OCI-LY3 (cell line): ENCODE data around the gene CLEC2A.

Experiments used
- CTCF ChIP-seq: fragments of 200-600, 300-600 bp; sonication (generic); IDR thresholded peaks from 2 replicates; pipeline ENCODE4 v1.5.1; 2014; ENCODE audit warnings: antibody characterized with exemption, low read length, low read depth
- EZH2phosphoT487 ChIP-seq: fragments of 200-600 bp; shearing (Covaris generic); IDR thresholded peaks from 2 replicates; pipeline ENCODE4 v1.6.1; 2018; ENCODE audit warnings: antibody characterized with exemption, mixed run types, low read depth

DNA sequence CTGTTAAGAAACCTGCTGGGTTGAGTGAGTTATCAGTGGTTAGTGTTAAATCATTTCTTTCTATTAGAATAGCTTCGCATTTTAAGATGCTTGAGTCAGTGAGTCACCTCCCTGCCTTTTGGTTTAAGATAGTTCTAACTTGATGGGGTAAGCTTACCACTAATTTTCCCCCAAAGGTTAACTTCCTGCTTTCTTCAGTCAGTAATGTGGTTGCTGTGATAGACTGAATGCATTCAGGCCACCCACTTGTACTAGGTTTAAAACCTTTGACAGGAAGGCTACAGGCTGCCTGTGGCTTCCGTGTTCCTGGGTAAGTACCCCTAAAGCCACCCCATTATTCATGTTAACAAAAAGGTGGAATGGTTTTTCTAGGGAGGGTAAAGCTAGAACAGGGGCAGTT is 25.3 kb downstream of the CLEC2A start:
- TF ChIP-seq CTCF (no peak), EZH2phosphoT487 (no peak)
